Calu3 (cell line): ENCODE measurements around the gene ITPR2. TPM values are rescaled to one million over a fixed set of nuclear protein-coding genes. Genes with fewer than 3 reads are reported as not detected.

Experiments
- BruUV-seq: library from RNA; stranded (reverse); fragments of 400-500 nt; replicated peaks from 2 replicates; lab custom pipeline; 2021; lab: Mats Ljungman, UMichigan
- CTCF ChIA-PET: fragments of 300-600 bp; sonication (Branson Sonifier 250); formaldehyde crosslinking; loops from one replicate; lab custom pipeline; 2022; ENCODE audit warnings: antibody characterized with exemption; lab: Charles Lee
- DNase-seq: peaks from one replicate; pipeline ENCODE4 v3.0.0; 2022
- H3K27ac Mint-ChIP-seq: one replicate; pipeline ENCODE4 v1.8.0; 2022; ENCODE audit warnings: mixed read lengths; ENCODE audit not compliant: unreplicated experiment
- H3K27me3 Mint-ChIP-seq: one replicate; pipeline ENCODE4 v1.8.0; 2022; ENCODE audit warnings: mixed read lengths; ENCODE audit not compliant: unreplicated experiment
- H3K36me3 Mint-ChIP-seq: one replicate; pipeline ENCODE4 v1.8.0; 2022; ENCODE audit warnings: mild to moderate bottlenecking, moderate library complexity, mixed read lengths; ENCODE audit not compliant: insufficient read depth, unreplicated experiment
- H3K4me1 Mint-ChIP-seq: one replicate; pipeline ENCODE4 v1.8.0; 2022; ENCODE audit warnings: mild to moderate bottlenecking, low read depth, mixed read lengths; ENCODE audit not compliant: unreplicated experiment
- H3K4me3 Mint-ChIP-seq: one replicate; pipeline ENCODE4 v1.8.0; 2022; ENCODE audit warnings: mild to moderate bottlenecking, low read depth, moderate library complexity, mixed read lengths; ENCODE audit not compliant: unreplicated experiment
- H3K9me3 Mint-ChIP-seq: one replicate; pipeline ENCODE4 v1.8.0; 2022; ENCODE audit warnings: low read depth, mixed read lengths; ENCODE audit not compliant: unreplicated experiment
- CTCF ChIP-seq: fragments of 200-600 bp; IDR thresholded peaks from one replicate; pipeline ENCODE4 v1.8.0; 2022; ENCODE audit warnings: antibody characterized with exemption; ENCODE audit not compliant: unreplicated experiment
- intact Hi-C: fragments of 100-400 bp; cut with micrococcal nuclease; formaldehyde crosslinking; loops from one replicate; pipeline ENCODE4 v1.10.0; 2022; ENCODE audit not compliant: unreplicated experiment
- total RNA-seq: library from RNA; stranded (reverse); gene quantifications from 2 replicates; pipeline ENCODE4 v1.2.3, GENCODE V29; 2022

ITPR2 gene
- total RNA-seq, 1 experiment from 2014 or later, result 2.5 TPM

- H3K27ac Mint-ChIP-seq, result no peak overlapping the region
- H3K4me3 Mint-ChIP-seq, result no peak overlapping the region
- no peaks in the 10 kb centered on the region for H3K9me3 Mint-ChIP-seq
- CTCF ChIA-PET, result interaction anchor here (0.7 kb wide), 1 partner anchor 75 kb away, joined by 3 read pairs; no protein-coding TSS in a partner anchor
- H3K4me1 Mint-ChIP-seq, result peaks cover 17% of the 10 kb centered on the region
- intact Hi-C loops, result no loop called here
- no TSS peak for BruUV-seq
- no peak for TF ChIP-seq CTCF
- H3K36me3 Mint-ChIP-seq, result no peaks in the 10 kb centered on the region
- H3K27me3 Mint-ChIP-seq, result peaks cover 11% of the 10 kb centered on the region
- no peak for DNase-seq
These were observed 95.4 kb downstream of the ITPR2 start for GRCh38 chr12:26737487-26738030.

DNA sequence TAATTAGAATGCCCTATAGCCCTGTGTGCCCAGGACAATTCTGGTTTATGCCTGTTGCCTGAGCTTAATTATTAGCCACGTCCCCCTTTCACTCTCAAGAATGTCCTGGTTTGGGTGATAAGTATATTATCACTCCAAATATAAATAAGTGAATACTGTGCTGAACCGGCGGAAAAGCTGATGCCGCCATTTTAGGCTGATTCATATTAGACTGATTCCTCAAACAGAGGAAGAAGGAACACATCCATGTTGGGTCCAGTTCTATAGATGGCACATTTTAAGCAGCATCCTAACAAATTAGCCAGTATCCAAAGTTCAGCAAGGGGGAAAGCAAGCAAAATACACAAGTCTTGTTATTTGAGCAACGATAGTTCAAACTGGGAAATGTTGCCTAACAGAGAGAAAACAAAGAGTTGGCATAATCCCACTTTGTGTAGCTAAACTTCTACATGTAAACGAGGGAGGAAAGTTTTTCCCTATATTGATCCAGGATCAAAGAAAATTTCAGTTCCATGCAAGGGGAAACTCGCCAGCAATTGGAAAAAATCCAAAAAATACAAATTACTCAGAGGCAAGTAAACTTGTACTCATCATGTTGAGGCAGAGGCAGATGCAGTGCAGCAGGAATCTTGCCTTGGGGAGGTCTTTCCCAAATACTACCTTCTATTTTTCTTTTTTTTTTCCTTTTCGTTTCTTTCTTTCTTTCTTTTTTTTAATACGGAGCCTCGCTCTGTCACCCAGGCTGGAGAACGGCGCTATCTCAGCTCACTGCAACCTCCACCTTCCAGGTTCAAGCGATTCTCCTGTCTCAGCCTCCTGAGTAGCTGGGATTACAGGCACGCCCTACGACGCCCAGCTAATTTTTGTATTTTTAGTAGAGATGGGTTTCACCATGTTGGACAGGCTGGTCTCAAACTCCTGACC lies 96.2 kb downstream of the ITPR2 start:
- no TSS peak for BruUV-seq
- no peak for DNase-seq

DNA sequence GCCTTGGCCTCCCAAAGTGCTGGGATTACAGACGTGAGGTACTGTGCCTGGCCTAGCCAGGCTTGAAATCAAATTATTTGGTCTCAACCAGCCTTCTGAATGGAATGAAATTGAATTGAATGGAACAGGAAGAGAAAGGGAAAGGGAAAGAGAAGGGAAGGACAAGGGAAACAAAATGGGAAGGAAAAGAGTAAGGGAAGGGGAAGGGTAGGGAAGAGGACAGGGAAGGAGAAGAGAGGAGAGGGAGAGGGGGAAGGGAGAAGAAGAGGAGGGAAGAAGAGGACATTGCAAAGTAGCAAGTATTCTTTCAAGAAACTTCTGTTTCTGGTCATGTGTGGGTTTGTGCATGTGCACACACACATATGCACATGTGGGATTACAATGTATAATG lies 97.8 kb downstream of the ITPR2 start:
- CTCF ChIA-PET, result no interaction called here
- intact Hi-C loops, result no loop called here
- H3K9me3 Mint-ChIP-seq, result no peaks in the 10 kb centered on the region
- BruUV-seq, result no TSS peak
- H3K36me3 Mint-ChIP-seq, result no peaks in the 10 kb centered on the region
- DNase-seq, result no peak
- H3K4me1 Mint-ChIP-seq, result peaks cover 17% of the 10 kb centered on the region
- no peak overlapping the region for H3K4me3 Mint-ChIP-seq
- no peak overlapping the region for H3K27ac Mint-ChIP-seq
- TF ChIP-seq CTCF, result no peak
- H3K27me3 Mint-ChIP-seq, result no peaks in the 10 kb centered on the region

More for the DNA sequence above, 96.2 kb downstream of the ITPR2 start:
- Mint-ChIP-seq H3K4me1 (peaks cover 17% of the 10 kb centered on the region), H3K27ac (no peak overlapping the region), H3K27me3 (peaks cover 6% of the 10 kb centered on the region), H3K9me3 (no peaks in the 10 kb centered on the region), H3K4me3 (peak overlapping the region; percentile 20), H3K36me3 (no peaks in the 10 kb centered on the region)
- intact Hi-C loops, result no loop called here
- TF ChIP-seq CTCF, result no peak
- CTCF ChIA-PET, result interaction anchor here (0.7 to 1.0 kb wide), 3 partner anchors 76 to 542 kb away, joined by 3 to 4 read pairs (median 4); no protein-coding TSS in a partner anchor

GRCh38 chr12:26734510-26735248 lies 98.3 kb downstream of the ITPR2 start:
- CTCF ChIA-PET, result interaction anchor here (0.7 kb wide), 1 partner anchor 157 kb away, joined by 4 read pairs; no protein-coding TSS in a partner anchor

More at GRCh38 chr12:26734510-26735248, 98.3 kb downstream of the ITPR2 start:
- TF ChIP-seq CTCF, result no peak
- DNase-seq, result no peak
- H3K27me3 Mint-ChIP-seq, result no peaks in the 10 kb centered on the region
- H3K36me3 Mint-ChIP-seq, result no peaks in the 10 kb centered on the region
- no peaks in the 10 kb centered on the region for H3K9me3 Mint-ChIP-seq
- peaks cover 17% of the 10 kb centered on the region for H3K4me1 Mint-ChIP-seq
- BruUV-seq, result no TSS peak
- intact Hi-C loops, result loop anchor here (5.0 kb wide), 1 partner anchor 88 kb away; no protein-coding TSS in a partner anchor
- H3K4me3 Mint-ChIP-seq, result no peak overlapping the region
- no peak overlapping the region for H3K27ac Mint-ChIP-seq
